ENCODE results near the gene PCNX2.

GRCh38 chr1:233216009-233216408 is 79.5 kb downstream of the PCNX2 start:
- TF ChIP-seq ZNF274 (IDR thresholded peaks at IDR 0.05; ENCODE audit: low read depth, low read length): no peak
- TF ChIP-seq SUZ12 (IDR thresholded peaks at IDR 0.05; ENCODE audit: extremely low read depth, insufficient read depth, insufficient read length): no peak
